ENCODE data around the gene OPN1LW. TPM values are rescaled to one million over a fixed set of nuclear protein-coding genes. Genes with fewer than 3 reads are reported as not detected.

OPN1LW gene
- total and polyA plus RNA-seq, 2 of the 8 experiments (the other 6 are each of a cell fraction or from before 2014, with no cell fraction given), result not detected

DNA sequence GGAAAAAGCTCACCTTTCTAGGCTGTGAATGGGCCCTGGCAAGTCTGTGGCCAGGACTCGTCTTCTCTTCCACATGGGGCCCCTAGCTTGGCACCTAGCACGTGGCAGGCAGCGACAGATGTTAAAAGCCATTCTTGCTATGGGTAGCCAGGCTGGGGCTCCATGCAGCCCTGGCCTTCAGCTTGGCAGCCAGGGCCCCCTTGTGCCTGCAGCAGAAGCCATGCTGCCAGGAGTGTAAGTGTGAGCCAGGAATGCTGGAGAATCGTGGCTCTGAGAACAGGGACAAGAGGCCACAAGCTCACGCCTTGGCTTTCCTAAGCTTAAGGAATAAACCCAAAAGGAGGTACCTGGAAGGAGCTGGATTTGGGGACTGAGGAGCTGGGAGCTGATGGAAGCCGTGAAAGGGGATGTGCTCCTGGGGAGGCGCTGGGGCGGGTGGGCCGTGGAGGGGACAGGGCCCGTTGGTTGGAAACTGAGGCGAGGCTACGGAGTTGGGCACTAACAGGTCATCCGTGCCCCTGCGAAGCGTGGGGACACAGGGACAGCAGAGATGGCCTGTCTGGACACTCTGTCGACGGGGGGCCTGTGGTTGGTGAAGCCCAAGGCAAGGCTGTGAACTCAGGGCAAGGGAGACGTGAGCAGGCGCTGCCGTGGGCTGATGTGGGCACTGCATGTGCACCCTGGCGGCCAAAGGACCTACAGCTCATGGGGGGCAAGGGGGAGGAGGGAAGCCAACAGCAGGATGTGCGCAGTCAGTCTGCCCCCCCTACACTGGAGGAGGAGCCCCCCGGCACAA is 895 bp upstream of the OPN1LW start:
- Histone ChIP-seq H4K5ac (ENCODE audit: insufficient read length, low read depth, low read length) (no peak overlapping the region), H3K79me1 (ENCODE audit: low read depth, low read length) (no peaks in the 10 kb centered on the region), H3K23ac (ENCODE audit: insufficient read length) (no peak overlapping the region), H3K4ac (replicated peaks; ENCODE audit: insufficient read length, low read depth, low read length) (no peak overlapping the region), H4K8ac (ENCODE audit: extremely low read depth, insufficient read depth, low read length) (no peak overlapping the region), H3K9me3 (ENCODE audit: insufficient read depth in 2 of 2, low read depth in 1 of 2, low read length in 1 of 2) (no peaks in the 10 kb centered on the region), H3K18ac (ENCODE audit: extremely low read depth, low read length) (no peak overlapping the region), H3K79me2 (ENCODE audit: control insufficient read depth in 1 of 2, insufficient read depth in 2 of 2, low read length in 2 of 2) (no peaks in the 10 kb centered on the region), H2BK12ac (ENCODE audit: low read depth, low read length) (no peak overlapping the region), H2AFZ (ENCODE audit: low read length) (no peak overlapping the region), H3K36me3 (ENCODE audit: control insufficient read depth in 2 of 4, insufficient read depth in 4 of 4, low read length in 3 of 4) (no peaks in the 10 kb centered on the region), H2BK15ac (ENCODE audit: low read length) (no peak overlapping the region), H3K4me3 (ENCODE audit: extremely low read depth in 1 of 4, insufficient read depth in 2 of 4, low read depth in 3 of 4, low read length in 4 of 4) (no peak overlapping the region), H3K9ac (replicated peaks in 1 of 4; ENCODE audit: extremely low read depth in 1 of 4, low read depth in 3 of 4, low read length in 3 of 4) (no peak overlapping the region), H3K27ac (ENCODE audit: low read depth, low read length) (no peak overlapping the region), H4K91ac (replicated peaks; ENCODE audit: insufficient read length, low read length) (no peak overlapping the region), H2BK5ac (ENCODE audit: low read depth, low read length) (no peak overlapping the region), H3K56ac (replicated peaks; ENCODE audit: insufficient read length, low read depth, low read length) (no peak overlapping the region), H3K14ac (ENCODE audit: insufficient read length) (no peak overlapping the region), H2AK5ac (ENCODE audit: low read depth, low read length) (no peak overlapping the region), H4K20me1 (replicated peaks in 1 of 2; ENCODE audit: control insufficient read depth in 1 of 2, insufficient read depth in 2 of 2, low read length in 2 of 2) (no peaks in the 10 kb centered on the region), H3K4me1 (replicated peaks in 1 of 4; ENCODE audit: control insufficient read depth in 3 of 4, insufficient read depth in 4 of 4, low read length in 3 of 4) (no peaks in the 10 kb centered on the region), H2BK20ac (ENCODE audit: low read length) (no peak overlapping the region), H2BK120ac (replicated peaks; ENCODE audit: low read depth, low read length) (no peak overlapping the region), H3K27me3 (replicated peaks in 1 of 4; ENCODE audit: control insufficient read depth in 3 of 4, extremely low read depth in 1 of 4, insufficient read depth in 3 of 4, low read length in 3 of 4) (no peaks in the 10 kb centered on the region), H3K4me2 (ENCODE audit: insufficient read depth in 1 of 2, low read depth in 2 of 2, low read length in 2 of 2) (no peak overlapping the region), H3K23me2 (ENCODE audit: low read depth, low read length) (no peaks in the 10 kb centered on the region)
- no peak for DNase-seq (ENCODE audit: low read depth in 1 of 2, low spot score in 2 of 2)
- 86% methylated on average over 7 of the region's 23 CpGs; no CpG with 5 or more reads in 1 of the 2 experiments for WGBS, 2 experiments (ENCODE audit: extremely low coverage in 1 of 2, insufficient coverage in 1 of 2, insufficient read length in 1 of 2, insufficient replicate concordance in 2 of 2, low coverage in 1 of 2, low lambda C conversion rate in 2 of 2, missing lambda C conversion rate in 1 of 2)
- CTCF ChIA-PET (ENCODE audit: partially characterized antibody), result no interaction called here
- POLR2A ChIA-PET (ENCODE audit: partially characterized antibody), result no interaction called here
- FAIRE-seq, result no peak
- TF ChIP-seq GABPA (IDR thresholded peaks at IDR 0.05; ENCODE audit: borderline replicate concordance, insufficient read depth, low read length) (no peak), SP2 (IDR thresholded peaks at IDR 0.05; ENCODE audit: low read length) (no peak), KDM1A (IDR thresholded peaks at IDR 0.05; ENCODE audit: borderline replicate concordance, low read length) (no peak), BRCA1 (IDR thresholded peaks at IDR 0.05; ENCODE audit: low read depth, low read length) (no peak), CBX5 (IDR thresholded peaks at IDR 0.05; ENCODE audit: low read depth, low read length) (no peak), POU5F1 (IDR thresholded peaks at IDR 0.05; ENCODE audit: low read depth, low read length) (no peak), NRF1 (IDR thresholded peaks at IDR 0.05; ENCODE audit: low read depth, low read length) (no peak), TEAD4 (IDR thresholded peaks at IDR 0.05; ENCODE audit: low read depth, low read length) (no peak), EP300 (IDR thresholded peaks at IDR 0.05; ENCODE audit: borderline replicate concordance in 1 of 2, low read depth in 2 of 2, low read length in 2 of 2) (no peak), RBBP5 (IDR thresholded peaks at IDR 0.05; ENCODE audit: borderline replicate concordance, low read depth, low read length) (no peak), TBP (IDR thresholded peaks at IDR 0.05; ENCODE audit: low read depth, low read length) (no peak)
- TF ChIP-seq, protein P1, sequence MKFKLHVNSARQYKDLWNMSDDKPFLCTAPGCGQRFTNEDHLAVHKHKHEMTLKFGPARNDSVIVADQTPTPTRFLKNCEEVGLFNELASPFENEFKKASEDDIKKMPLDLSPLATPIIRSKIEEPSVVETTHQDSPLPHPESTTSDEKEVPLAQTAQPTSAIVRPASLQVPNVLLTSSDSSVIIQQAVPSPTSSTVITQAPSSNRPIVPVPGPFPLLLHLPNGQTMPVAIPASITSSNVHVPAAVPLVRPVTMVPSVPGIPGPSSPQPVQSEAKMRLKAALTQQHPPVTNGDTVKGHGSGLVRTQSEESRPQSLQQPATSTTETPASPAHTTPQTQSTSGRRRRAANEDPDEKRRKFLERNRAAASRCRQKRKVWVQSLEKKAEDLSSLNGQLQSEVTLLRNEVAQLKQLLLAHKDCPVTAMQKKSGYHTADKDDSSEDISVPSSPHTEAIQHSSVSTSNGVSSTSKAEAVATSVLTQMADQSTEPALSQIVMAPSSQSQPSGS (IDR thresholded peaks at IDR 0.05; ENCODE audit: low read length), result no peak

Data from H1 (cell line).